ENCODE measurements around the gene ARMC6. TPM values are rescaled to one million over a fixed set of nuclear protein-coding genes. Genes with fewer than 3 reads are reported as not detected.

The ARMC6 gene
- total RNA-seq, 1 experiment from 2014 or later, result 102 TPM

DNA sequence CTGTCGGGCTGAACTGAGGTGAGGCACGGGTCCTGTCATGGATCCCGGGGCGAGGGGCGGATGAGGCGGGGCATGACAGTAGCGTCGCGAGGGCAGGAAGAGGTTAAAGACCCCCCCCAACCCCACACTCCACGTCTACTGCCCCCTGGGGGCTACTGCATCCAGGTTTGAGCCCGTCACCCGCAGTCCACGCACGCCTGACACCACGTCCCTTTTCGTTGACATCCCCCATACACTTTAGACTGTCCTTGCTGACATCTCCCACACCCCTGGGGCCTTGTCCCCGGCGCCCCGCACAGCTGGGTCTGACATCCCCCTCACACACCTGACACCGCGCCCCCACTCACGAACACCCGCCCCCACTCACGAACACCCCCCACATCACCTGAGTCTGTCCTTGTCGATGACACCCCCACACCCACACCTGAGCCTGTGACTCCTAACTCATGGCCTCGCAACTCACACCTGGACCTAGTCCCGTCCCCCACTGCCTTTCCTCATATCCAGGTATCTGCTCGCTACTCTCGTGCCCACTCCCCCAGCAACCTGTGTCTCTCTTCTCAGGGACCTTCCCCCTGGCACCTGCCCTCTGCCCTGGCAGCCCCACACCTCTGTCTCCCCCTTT, 30.8 kb downstream of the ARMC6 start:
- DNase-seq, result no peak
- Histone ChIP-seq H3K36me3 (ENCODE audit: low read depth, low read length) (no peaks in the 10 kb centered on the region), H3K4me1 (ENCODE audit: insufficient read depth, low read length) (peaks cover 23% of the 10 kb centered on the region), H3K27ac (ENCODE audit: low read length) (no peak overlapping the region), H3K9me2 (replicated peaks; ENCODE audit: low read length) (no peaks in the 10 kb centered on the region), H3K4me2 (ENCODE audit: low read length) (peak overlapping the region; percentile 95), H3F3A (ENCODE audit: low read length, unreplicated experiment) (no peaks in the 10 kb centered on the region), H4K20me1 (ENCODE audit: low read length) (no peaks in the 10 kb centered on the region), H3K9ac (ENCODE audit: low read length) (peak overlapping the region; percentile 19; the same call in 1 of the 2 replicates), H2AFZ (ENCODE audit: low read length) (peak overlapping the region; percentile 69), H3K27me3 (ENCODE audit: low read length) (no peaks in the 10 kb centered on the region), H3K79me2 (ENCODE audit: low read length) (no peaks in the 10 kb centered on the region), H3K9me3 (ENCODE audit: low read length) (no peaks in the 10 kb centered on the region), H3K4me3 (ENCODE audit: low read length) (peak overlapping the region; percentile 71)
- ChIA-PET POLR2A (ENCODE audit: unreplicated experiment) (interaction anchor here (0.6 to 0.7 kb wide), 2 partner anchors 326 to 900 kb away, joined by 3 to 7 read pairs; no protein-coding TSS in a partner anchor), CTCF (interaction anchor here (0.6 kb wide), 1 partner anchor 104 kb away, joined by 3 read pairs; no protein-coding TSS in a partner anchor)
- no TSS peak for BruUV-seq (replicated peaks)
- ATAC-seq, result peak; percentile 4
- intact Hi-C loops (cut with micrococcal nuclease), result no loop called here
- TF ChIP-seq EZH2 (IDR thresholded peaks at IDR 0.05; ENCODE audit: low read length, unreplicated experiment), result no peak
- TF ChIP-seq, protein P1, sequence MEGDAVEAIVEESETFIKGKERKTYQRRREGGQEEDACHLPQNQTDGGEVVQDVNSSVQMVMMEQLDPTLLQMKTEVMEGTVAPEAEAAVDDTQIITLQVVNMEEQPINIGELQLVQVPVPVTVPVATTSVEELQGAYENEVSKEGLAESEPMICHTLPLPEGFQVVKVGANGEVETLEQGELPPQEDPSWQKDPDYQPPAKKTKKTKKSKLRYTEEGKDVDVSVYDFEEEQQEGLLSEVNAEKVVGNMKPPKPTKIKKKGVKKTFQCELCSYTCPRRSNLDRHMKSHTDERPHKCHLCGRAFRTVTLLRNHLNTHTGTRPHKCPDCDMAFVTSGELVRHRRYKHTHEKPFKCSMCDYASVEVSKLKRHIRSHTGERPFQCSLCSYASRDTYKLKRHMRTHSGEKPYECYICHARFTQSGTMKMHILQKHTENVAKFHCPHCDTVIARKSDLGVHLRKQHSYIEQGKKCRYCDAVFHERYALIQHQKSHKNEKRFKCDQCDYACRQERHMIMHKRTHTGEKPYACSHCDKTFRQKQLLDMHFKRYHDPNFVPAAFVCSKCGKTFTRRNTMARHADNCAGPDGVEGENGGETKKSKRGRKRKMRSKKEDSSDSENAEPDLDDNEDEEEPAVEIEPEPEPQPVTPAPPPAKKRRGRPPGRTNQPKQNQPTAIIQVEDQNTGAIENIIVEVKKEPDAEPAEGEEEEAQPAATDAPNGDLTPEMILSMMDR (conservative IDR thresholded peaks at IDR 0.05; ENCODE audit: low read depth, low read length), result 0 out of 2 replicates have a peak, but pooled peaks have one; percentile 14

- CTCF ChIA-PET, result interaction anchor here (0.6 kb wide), 1 partner anchor 110 kb away, joined by 3 read pairs; no protein-coding TSS in a partner anchor
- Histone ChIP-seq H3K36me3 (ENCODE audit: low read depth, low read length) (no peaks in the 10 kb centered on the region), H3K79me2 (ENCODE audit: low read length) (no peaks in the 10 kb centered on the region), H3K9ac (ENCODE audit: low read length) (peak overlapping the region; percentile 19; the same call in 1 of the 2 replicates), H3K4me2 (ENCODE audit: low read length) (peak overlapping the region; percentile 95), H4K20me1 (ENCODE audit: low read length) (no peaks in the 10 kb centered on the region), H3K27me3 (ENCODE audit: low read length) (no peaks in the 10 kb centered on the region), H3K4me3 (ENCODE audit: low read length) (peak overlapping the region; percentile 71), H3K9me3 (ENCODE audit: low read length) (no peaks in the 10 kb centered on the region), H3K4me1 (ENCODE audit: insufficient read depth, low read length) (peaks cover 23% of the 10 kb centered on the region), H3F3A (ENCODE audit: low read length, unreplicated experiment) (no peaks in the 10 kb centered on the region), H2AFZ (ENCODE audit: low read length) (peak overlapping the region; percentile 69), H3K27ac (ENCODE audit: low read length) (no peak overlapping the region), H3K9me2 (replicated peaks; ENCODE audit: low read length) (no peaks in the 10 kb centered on the region)
- POLR2A ChIA-PET (ENCODE audit: unreplicated experiment), result no interaction called here
- BruUV-seq (replicated peaks), result TSS peak; percentile 16
- TF ChIP-seq EZH2 (IDR thresholded peaks at IDR 0.05; ENCODE audit: low read length, unreplicated experiment) (no peak), EZH2phosphoT487 (IDR thresholded peaks at IDR 0.05; ENCODE audit: borderline replicate concordance, low read length) (no peak)
- intact Hi-C loops (cut with micrococcal nuclease), result no loop called here
- ATAC-seq (no peak), DNase-seq (peak; percentile 19)
Measured at GRCh38 chr19:19064811-19065745, 31.7 kb downstream of the ARMC6 start.

- H3K27me3 ChIP-seq (ENCODE audit: low read length), result no peaks in the 10 kb centered on the region
- TF ChIP-seq EZH2 (IDR thresholded peaks at IDR 0.05; ENCODE audit: low read length, unreplicated experiment) (no peak), EZH2phosphoT487 (IDR thresholded peaks at IDR 0.05; ENCODE audit: borderline replicate concordance, low read length) (no peak)
- TF ChIP-seq, protein P1 (conservative IDR thresholded peaks at IDR 0.05; ENCODE audit: low read depth, low read length), result no peak
- intact Hi-C loops (cut with micrococcal nuclease), result no loop called here
Measured at GRCh38 chr19:19067276-19068072, 34.1 kb downstream of the ARMC6 start.

More at GRCh38 chr19:19067276-19068072, 34.1 kb downstream of the ARMC6 start:
- Histone ChIP-seq H3K9me2 (replicated peaks; ENCODE audit: low read length) (no peaks in the 10 kb centered on the region), H4K20me1 (ENCODE audit: low read length) (no peaks in the 10 kb centered on the region), H3K79me2 (ENCODE audit: low read length) (no peaks in the 10 kb centered on the region), H3K9me3 (ENCODE audit: low read length) (no peaks in the 10 kb centered on the region), H3K9ac (ENCODE audit: low read length) (no peak overlapping the region), H3F3A (ENCODE audit: low read length, unreplicated experiment) (no peaks in the 10 kb centered on the region), H3K36me3 (ENCODE audit: low read depth, low read length) (no peaks in the 10 kb centered on the region), H3K4me2 (ENCODE audit: low read length) (no peak overlapping the region), H3K4me1 (ENCODE audit: insufficient read depth, low read length) (peaks cover 15% of the 10 kb centered on the region), H2AFZ (ENCODE audit: low read length) (no peak overlapping the region), H3K27ac (ENCODE audit: low read length) (no peak overlapping the region), H3K4me3 (ENCODE audit: low read length) (no peak overlapping the region)
- BruUV-seq (replicated peaks), result no TSS peak
- no peak for DNase-seq
- ATAC-seq, result no peak
- ChIA-PET CTCF (interaction anchor here (0.6 kb wide), 1 partner anchor 13 kb away, joined by 5 read pairs; no protein-coding TSS in a partner anchor), POLR2A (ENCODE audit: unreplicated experiment) (no interaction called here)

Measured in PC-3 (cell line).